HL-60 (cell line): ENCODE results near the gene BDNF.

Source experiments
- DNase-seq, 2 experiments: peaks; one replicate each; pipeline ENCODE4 v3.0.0-alpha.2; 2010 to 2020; ENCODE audit warnings: low read depth in 1 of 2, low spot score in 1 of 2
- H3K27ac ChIP-seq: fragments of 250-450 bp; sonication (Bioruptor Pico); replicated peaks from 2 replicates; pipeline ENCODE4 v1.5.1; 2020; ENCODE audit warnings: mild to moderate bottlenecking, moderate library complexity
- H3K27me3 ChIP-seq: fragments of 250-450 bp; sonication (Bioruptor Pico); 2 replicates; pipeline ENCODE4 v1.5.1; 2021; ENCODE audit warnings: mild to moderate bottlenecking, moderate library complexity; ENCODE audit not compliant: insufficient read depth, poor library complexity, severe bottlenecking
- H3K4me3 ChIP-seq: replicated peaks from 2 replicates; pipeline ENCODE4 v1.5.1; 2011; ENCODE audit warnings: mild to moderate bottlenecking, control low read depth, low read length; ENCODE audit not compliant: insufficient read depth
- CTCF ChIP-seq: IDR thresholded peaks from one replicate; pipeline ENCODE4 v1.5.1; 2011; ENCODE audit warnings: low read length, control low read depth, inconsistent platforms; ENCODE audit not compliant: insufficient read depth
- GABPA ChIP-seq: IDR thresholded peaks from 2 replicates; pipeline ENCODE4 v1.6.1; 2012; ENCODE audit warnings: low read depth
- POLR2AphosphoS5 ChIP-seq: IDR thresholded peaks from 2 replicates; pipeline ENCODE4 v1.6.1; 2012; ENCODE audit warnings: low read depth
- REST ChIP-seq: IDR thresholded peaks from 2 replicates; pipeline ENCODE4 v1.6.1; 2012; ENCODE audit warnings: low read depth; ENCODE audit not compliant: insufficient replicate concordance
- SPI1 ChIP-seq: IDR thresholded peaks from 2 replicates; pipeline ENCODE4 v1.6.1; 2012; ENCODE audit warnings: low read depth, mild to moderate bottlenecking, borderline replicate concordance

Gene BDNF

GRCh38 chr11:27697679-27698275 lies 2.5 kb downstream of the BDNF start:
- TF ChIP-seq GABPA (no peak), SPI1 (no peak), POLR2AphosphoS5 (no peak), REST (no peak), CTCF (no peak)
- peaks cover 45% of the 10 kb centered on the region for H3K27me3 ChIP-seq
- no peak overlapping the region for H3K4me3 ChIP-seq
- no peak overlapping the region for H3K27ac ChIP-seq
- no peak for DNase-seq

- DNase-seq: no peak
- Histone ChIP-seq H3K27ac (no peak overlapping the region), H3K27me3 (peaks cover 37% of the 10 kb centered on the region), H3K4me3 (no peak overlapping the region)
- TF ChIP-seq CTCF: no peak
- TF ChIP-seq REST: no peak
- TF ChIP-seq GABPA: no peak
- no peak for TF ChIP-seq SPI1
- no peak for TF ChIP-seq POLR2AphosphoS5
These were observed 3.3 kb downstream of the BDNF start for GRCh38 chr11:27696961-27697360.

GRCh38 chr11:27696115-27696514 lies 4.1 kb downstream of the BDNF start:
- no peak overlapping the region for H3K4me3 ChIP-seq
- peaks cover 28% of the 10 kb centered on the region for H3K27me3 ChIP-seq
- H3K27ac ChIP-seq: no peak overlapping the region

More at GRCh38 chr11:27696115-27696514, 4.1 kb downstream of the BDNF start:
- no peak for DNase-seq
- TF ChIP-seq GABPA (no peak), REST (no peak), CTCF (no peak)
